OCI-LY3 (cell line): ENCODE results near the gene STIMATE.

Source experiments
- H2AFZ ChIP-seq: fragments of 200-600, 300-600 bp; shearing (Covaris generic); 2 replicates; pipeline ENCODE4 v1.6.0; 2014; ENCODE audit warnings: antibody characterized with exemption, low read depth, low read length
- H3K27ac ChIP-seq: fragments of 200-600, 300-600 bp; sonication (generic); 2 replicates; pipeline ENCODE4 v1.5.1; 2014; ENCODE audit warnings: mild to moderate bottlenecking, low read length, moderate library complexity, mixed read lengths
- H3K27me3 ChIP-seq: fragments of 200-600, 300-600 bp; sonication (generic); 2 replicates; pipeline ENCODE4 v1.6.1; 2014; ENCODE audit warnings: low read depth, low read length, mixed read lengths
- H3K36me3 ChIP-seq: fragments of 200-600, 300-600 bp; sonication (generic); replicated peaks from 2 replicates; pipeline ENCODE3; 2014; ENCODE audit warnings: low read depth, low read length, mixed read lengths
- H3K4me1 ChIP-seq: fragments of 300-600, 200-600 bp; sonication (generic); 2 replicates; pipeline ENCODE4 v1.6.1; 2014; ENCODE audit warnings: low read length, mixed read lengths
- H3K4me2 ChIP-seq: fragments of 200-600, 300-600 bp; sonication (generic); 2 replicates; pipeline ENCODE4 v1.6.1; 2014; ENCODE audit warnings: low read length, mixed read lengths
- H3K4me3 ChIP-seq: fragments of 300-600, 200-600 bp; sonication (generic); 2 replicates; pipeline ENCODE4 v1.5.1; 2014; ENCODE audit warnings: antibody characterized with exemption, mild to moderate bottlenecking, low read length, moderate library complexity
- H3K79me2 ChIP-seq: fragments of 300-600, 200-600 bp; shearing (Covaris generic); 2 replicates; pipeline ENCODE4 v1.6.1; 2014; ENCODE audit warnings: mild to moderate bottlenecking, low read length, mixed read lengths
- H3K9ac ChIP-seq: fragments of 300-600, 200-600 bp; shearing (Covaris generic); 2 replicates; pipeline ENCODE4 v1.6.0; 2014; ENCODE audit warnings: mild to moderate bottlenecking, low read length, moderate library complexity
- H3K9me3 ChIP-seq: fragments of 200-600, 300-600 bp; shearing (Covaris generic); 2 replicates; pipeline ENCODE4 v1.6.1; 2014; ENCODE audit warnings: low read length, mixed read lengths; ENCODE audit not compliant: insufficient read depth
- H4K20me1 ChIP-seq: fragments of 200-600, 300-600 bp; sonication (generic); 2 replicates; pipeline ENCODE4 v1.6.1; 2016; ENCODE audit warnings: low read length, mixed read lengths; ENCODE audit not compliant: insufficient read depth
- EZH2phosphoT487 ChIP-seq: fragments of 200-600 bp; shearing (Covaris generic); IDR thresholded peaks from 2 replicates; pipeline ENCODE4 v1.6.1; 2018; ENCODE audit warnings: antibody characterized with exemption, mixed run types, low read depth
- TF ChIP-seq, protein P1 (sequence below): fragments of 200-600, 300-600 bp; sonication (generic); IDR thresholded peaks from 2 replicates; pipeline ENCODE4 v1.5.1; 2014; ENCODE audit warnings: antibody characterized with exemption, low read length, low read depth

STIMATE gene

DNA sequence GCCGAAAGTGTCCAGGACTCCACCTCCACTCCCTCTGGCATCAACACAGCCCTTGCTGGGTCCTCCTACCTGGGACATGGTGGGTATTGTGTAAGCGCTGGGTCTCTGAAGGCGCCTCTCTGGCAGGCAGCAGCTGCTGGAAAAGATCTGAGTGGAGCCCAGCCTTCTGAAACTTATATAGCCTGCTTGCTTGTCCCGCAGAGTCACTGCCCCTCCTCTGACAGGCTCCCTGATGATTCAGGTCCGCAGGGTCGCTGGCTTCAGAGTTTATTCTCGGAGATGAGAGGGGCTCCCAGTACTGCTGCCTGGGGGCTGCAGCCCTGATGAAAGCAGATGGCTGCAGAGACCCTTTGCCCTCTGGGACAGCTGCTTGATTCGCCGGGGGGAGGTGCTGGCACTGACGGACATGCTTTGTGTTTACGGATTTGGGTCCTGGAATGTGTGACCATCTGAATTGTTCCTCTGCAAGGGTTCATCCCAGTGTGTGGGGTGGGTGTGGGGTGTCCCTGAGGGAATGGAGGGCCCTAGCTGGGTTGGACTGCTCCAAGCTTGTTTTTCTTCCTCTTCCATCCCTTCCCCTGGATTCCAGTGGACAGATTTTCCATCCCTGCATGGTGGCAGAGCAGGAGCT is 62.4 kb downstream of the STIMATE start, which contains the start of gene MUSTN1:
MUSTN1 (minus strand) TSS at position 149 of the 631 bp plus-strand sequence; CDS start at position 78, 71 bp downstream.
- Histone ChIP-seq H3K4me1 (no peaks in the 10 kb centered on the region), H3K9ac (no peak within 1 kb of the TSS), H3K4me2 (no peak within 1 kb of the TSS), H2AFZ (no peak within 1 kb of the TSS), H3K9me3 (no peaks in the 10 kb centered on the region), H3K27ac (no peak within 1 kb of the TSS), H3K4me3 (no peak within 1 kb of the TSS), H3K27me3 (no peaks in the 10 kb centered on the region), H3K79me2 (no peaks in the 10 kb centered on the region), H3K36me3 (no peaks in the 10 kb centered on the region), H4K20me1 (no peaks in the 10 kb centered on the region)
- no peak for TF ChIP-seq EZH2phosphoT487
- TF ChIP-seq, protein P1, sequence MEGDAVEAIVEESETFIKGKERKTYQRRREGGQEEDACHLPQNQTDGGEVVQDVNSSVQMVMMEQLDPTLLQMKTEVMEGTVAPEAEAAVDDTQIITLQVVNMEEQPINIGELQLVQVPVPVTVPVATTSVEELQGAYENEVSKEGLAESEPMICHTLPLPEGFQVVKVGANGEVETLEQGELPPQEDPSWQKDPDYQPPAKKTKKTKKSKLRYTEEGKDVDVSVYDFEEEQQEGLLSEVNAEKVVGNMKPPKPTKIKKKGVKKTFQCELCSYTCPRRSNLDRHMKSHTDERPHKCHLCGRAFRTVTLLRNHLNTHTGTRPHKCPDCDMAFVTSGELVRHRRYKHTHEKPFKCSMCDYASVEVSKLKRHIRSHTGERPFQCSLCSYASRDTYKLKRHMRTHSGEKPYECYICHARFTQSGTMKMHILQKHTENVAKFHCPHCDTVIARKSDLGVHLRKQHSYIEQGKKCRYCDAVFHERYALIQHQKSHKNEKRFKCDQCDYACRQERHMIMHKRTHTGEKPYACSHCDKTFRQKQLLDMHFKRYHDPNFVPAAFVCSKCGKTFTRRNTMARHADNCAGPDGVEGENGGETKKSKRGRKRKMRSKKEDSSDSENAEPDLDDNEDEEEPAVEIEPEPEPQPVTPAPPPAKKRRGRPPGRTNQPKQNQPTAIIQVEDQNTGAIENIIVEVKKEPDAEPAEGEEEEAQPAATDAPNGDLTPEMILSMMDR = no peak

DNA sequence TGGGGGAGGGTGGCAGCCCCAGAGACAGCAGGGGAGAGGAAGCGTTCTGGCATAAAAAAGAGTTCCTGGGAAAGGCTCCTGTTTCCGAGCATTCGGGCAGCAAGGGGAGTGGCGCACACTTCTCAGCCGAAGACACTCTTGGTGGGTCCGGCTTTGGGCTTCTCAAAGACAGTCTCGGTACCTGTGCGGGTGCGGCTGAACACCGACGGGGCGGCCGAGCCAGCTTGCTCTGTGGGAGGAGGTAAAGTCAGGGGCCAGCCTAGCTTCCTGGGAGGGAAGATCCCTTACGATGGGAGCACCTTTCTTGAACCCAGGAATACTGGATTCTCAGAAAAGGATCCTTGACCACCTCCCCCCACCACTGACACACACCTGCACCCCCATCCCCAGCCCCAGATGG is 64.1 kb downstream of the STIMATE start:
- Histone ChIP-seq H4K20me1 (no peaks in the 10 kb centered on the region), H3K79me2 (no peaks in the 10 kb centered on the region), H3K4me1 (no peaks in the 10 kb centered on the region), H3K9ac (no peak overlapping the region), H3K27ac (no peak overlapping the region), H3K36me3 (no peaks in the 10 kb centered on the region), H3K27me3 (no peaks in the 10 kb centered on the region), H3K9me3 (no peaks in the 10 kb centered on the region), H2AFZ (no peak overlapping the region), H3K4me3 (no peak overlapping the region), H3K4me2 (no peak overlapping the region)
- TF ChIP-seq EZH2phosphoT487 = no peak

DNA sequence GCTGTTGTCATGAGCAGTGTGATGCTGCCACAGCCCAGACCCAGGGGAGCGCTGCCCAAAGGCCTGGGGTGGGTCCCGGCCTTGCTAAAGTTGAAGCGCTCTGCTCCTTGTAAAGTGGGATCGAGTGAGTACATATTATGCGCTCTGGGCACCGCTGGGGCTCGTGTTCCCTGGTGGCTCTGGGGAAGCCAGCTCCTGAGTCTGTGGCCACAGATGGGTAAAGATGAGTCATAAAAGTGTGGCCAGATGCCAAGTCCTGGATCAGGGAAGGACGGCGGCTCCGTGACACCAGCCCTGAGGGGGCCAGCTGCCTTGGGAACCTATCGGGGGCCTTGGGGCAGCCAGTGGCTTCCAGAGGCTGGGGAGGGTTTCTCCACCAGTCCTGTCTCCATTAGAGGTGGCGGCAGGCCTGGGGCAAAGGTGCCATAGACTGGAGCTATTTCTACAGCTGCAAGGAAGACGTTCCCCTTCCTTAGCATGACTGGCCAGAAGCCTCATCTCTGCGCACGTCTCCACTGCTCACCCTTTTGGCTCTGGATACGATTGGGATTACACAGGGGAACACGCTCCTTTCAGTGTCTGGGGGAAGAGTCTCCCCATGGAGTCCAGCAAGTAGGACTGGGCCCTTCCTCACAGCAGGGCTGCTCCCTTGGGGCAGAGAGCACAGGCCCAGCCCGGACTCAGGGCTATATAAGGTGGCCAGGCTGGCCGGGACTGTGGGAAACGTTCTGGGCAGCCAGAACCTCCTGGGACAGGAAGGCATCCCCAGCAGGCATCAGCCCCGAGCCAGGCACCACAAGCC is 65.6 kb downstream of the STIMATE start:
- H3K36me3 ChIP-seq = no peaks in the 10 kb centered on the region
- no peak overlapping the region for H3K4me3 ChIP-seq
- H4K20me1 ChIP-seq = no peaks in the 10 kb centered on the region
- H3K27ac ChIP-seq = no peak overlapping the region
- H3K79me2 ChIP-seq = no peaks in the 10 kb centered on the region
- no peak overlapping the region for H3K9ac ChIP-seq
- H3K9me3 ChIP-seq = no peaks in the 10 kb centered on the region
- H3K4me2 ChIP-seq = no peak overlapping the region
- TF ChIP-seq, protein P1 = no peak
- no peak for TF ChIP-seq EZH2phosphoT487
- H3K27me3 ChIP-seq = no peaks in the 10 kb centered on the region
- H3K4me1 ChIP-seq = no peaks in the 10 kb centered on the region
- H2AFZ ChIP-seq = no peak overlapping the region

DNA sequence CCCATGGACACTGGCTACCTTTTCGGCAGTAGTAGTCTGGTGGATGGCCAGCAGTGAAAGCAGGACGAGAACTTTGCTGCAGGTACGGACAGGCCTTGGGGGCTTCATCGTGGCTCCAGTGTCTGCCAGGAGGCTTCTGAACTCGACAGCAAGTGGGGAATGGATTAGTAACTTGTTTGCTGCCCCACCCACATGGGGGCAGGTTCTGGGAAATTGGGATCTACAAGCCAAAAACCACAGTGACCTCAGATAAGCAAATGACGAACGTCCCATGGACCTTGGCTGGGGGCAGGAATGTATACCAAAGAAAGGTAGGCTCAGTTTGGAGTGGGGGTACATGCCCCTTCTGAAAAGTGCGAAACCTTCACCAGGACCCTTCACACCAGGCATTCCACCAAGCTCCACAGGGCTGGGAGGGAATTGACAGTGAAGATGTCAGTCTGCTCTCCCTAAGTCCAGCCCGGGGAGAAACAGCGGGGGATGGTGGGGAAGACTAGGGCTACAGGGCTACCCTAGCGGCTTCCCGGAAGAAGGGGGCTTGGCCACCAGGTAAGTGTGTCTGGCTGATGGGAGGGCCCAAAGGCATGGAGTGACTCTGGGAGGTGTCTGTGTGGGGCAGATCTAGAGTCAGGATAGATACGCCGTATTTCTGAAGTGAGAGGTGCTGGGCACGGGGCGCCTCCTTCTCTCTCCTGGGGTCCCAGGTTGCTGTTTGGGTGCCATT is 66.7 kb downstream of the STIMATE start, which contains the start of gene ITIH4:
ITIH4 (minus strand) TSS at position 138 of the 724 bp plus-strand sequence; CDS start at position 108, 30 bp downstream.
- no peaks in the 10 kb centered on the region for H3K36me3 ChIP-seq
- H3K27ac ChIP-seq = no peak within 1 kb of the TSS
- H3K9me3 ChIP-seq = no peaks in the 10 kb centered on the region
- no peaks in the 10 kb centered on the region for H3K79me2 ChIP-seq
- no peak within 1 kb of the TSS for H3K4me3 ChIP-seq
- no peak within 1 kb of the TSS for H3K4me2 ChIP-seq
- H3K4me1 ChIP-seq = no peaks in the 10 kb centered on the region
- TF ChIP-seq, protein P1 = no peak
- no peak for TF ChIP-seq EZH2phosphoT487
- H4K20me1 ChIP-seq = no peaks in the 10 kb centered on the region
- H3K9ac ChIP-seq = no peak within 1 kb of the TSS
- H3K27me3 ChIP-seq = no peaks in the 10 kb centered on the region
- H2AFZ ChIP-seq = no peak within 1 kb of the TSS
